ENCODE measurements around the gene TBC1D22A.

DNA sequence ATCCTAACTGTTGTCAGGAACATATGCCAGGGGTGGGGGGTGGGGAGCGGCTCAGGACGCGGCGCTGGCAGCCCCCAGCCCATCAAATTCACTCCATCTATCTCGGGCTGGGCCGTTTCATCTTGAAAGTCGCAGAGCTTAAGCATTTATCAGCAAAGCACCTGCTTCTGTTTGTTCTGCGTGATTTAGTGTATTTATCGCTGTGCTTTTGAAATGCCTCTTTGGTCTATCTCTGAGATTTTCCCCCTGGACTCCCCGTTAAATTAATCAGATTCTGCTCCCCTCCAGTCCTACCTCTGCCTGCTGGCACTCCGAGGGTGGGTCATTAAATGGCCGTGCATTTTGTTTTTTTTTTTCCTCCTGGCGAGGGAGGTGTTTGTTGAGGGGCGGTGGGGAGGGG, 446.2 kb downstream of the TBC1D22A start:
- TF ChIP-seq CTCF (IDR thresholded peaks at IDR 0.05; ENCODE audit: extremely low read depth in 1 of 2, insufficient read depth in 1 of 2, low read depth in 1 of 2, low read length in 2 of 2), result no peak
- TF ChIP-seq MYC (IDR thresholded peaks at IDR 0.05; ENCODE audit: low read depth, low read length), result no peak
- TF ChIP-seq EZH2 (IDR thresholded peaks at IDR 0.05; ENCODE audit: borderline replicate concordance, low read depth, low read length, severe bottlenecking), result no peak
- TF ChIP-seq, protein P1, sequence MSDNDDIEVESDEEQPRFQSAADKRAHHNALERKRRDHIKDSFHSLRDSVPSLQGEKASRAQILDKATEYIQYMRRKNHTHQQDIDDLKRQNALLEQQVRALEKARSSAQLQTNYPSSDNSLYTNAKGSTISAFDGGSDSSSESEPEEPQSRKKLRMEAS (IDR thresholded peaks at IDR 0.05; ENCODE audit: insufficient read depth, insufficient read length), result no peak
- no peak for TF ChIP-seq POLR2AphosphoS5 (IDR thresholded peaks at IDR 0.05; ENCODE audit: insufficient read depth, low read depth, low read length)
- no peak for TF ChIP-seq POLR2A (IDR thresholded peaks at IDR 0.05; ENCODE audit: low read depth, low read length)
- no peak for TF ChIP-seq FOS (IDR thresholded peaks at IDR 0.05; ENCODE audit: borderline replicate concordance, insufficient read depth, low read length)
- TF ChIP-seq JUN (IDR thresholded peaks at IDR 0.05; ENCODE audit: borderline replicate concordance, insufficient read depth, insufficient read length, low read depth), result no peak
